ENCODE measurements around the gene TMEM132D. TPM values are rescaled to one million over a fixed set of nuclear protein-coding genes. Genes with fewer than 3 reads are reported as not detected.

Gene TMEM132D
- total and polyA plus RNA-seq, 2 of the 4 experiments (the other 2 are of a cell fraction): not detected

- no peak overlapping the region for H3K4me3 ChIP-seq (ENCODE audit: insufficient read depth, low read depth, low read length)
- H4K8ac ChIP-seq (ENCODE audit: low read depth in 2 of 2, low read length in 2 of 2): no peak overlapping the region
- no peak overlapping the region for H2BK120ac ChIP-seq (ENCODE audit: low read depth, low read length)
- ChIA-PET CTCF (no interaction called here), POLR2A (ENCODE audit: unreplicated experiment) (no interaction called here)
- H3K27ac ChIP-seq (ENCODE audit: insufficient read depth, low read length): no peak overlapping the region
- no peak overlapping the region for H2BK20ac ChIP-seq (ENCODE audit: low read depth, low read length)
- dilution Hi-C loops (cut with HindIII; ENCODE audit: low sequenced_read_pairs, unreplicated experiment) (no loop called here), in situ Hi-C loops (cut with MboI; ENCODE audit: low sequenced_read_pairs) (no loop called here), intact Hi-C loops (cut with micrococcal nuclease) (no loop called here)
- no peak overlapping the region for H4K5ac ChIP-seq (ENCODE audit: low read depth, low read length)
- H3K18ac ChIP-seq (ENCODE audit: low read depth, low read length): no peak overlapping the region
- no peak overlapping the region for H2BK5ac ChIP-seq (ENCODE audit: low read depth, low read length, poor library complexity, severe bottlenecking)
- no peak overlapping the region for H3K56ac ChIP-seq (ENCODE audit: extremely low read depth, insufficient read depth, low read length)
- H3K4me2 ChIP-seq (ENCODE audit: low read depth, low read length): no peak overlapping the region
- ATAC-seq (ENCODE audit: low read depth): no peak
- H3K36me3 ChIP-seq (ENCODE audit: control insufficient read depth, insufficient read depth, low read length): no peaks in the 10 kb centered on the region
- TF ChIP-seq RAD21 (IDR thresholded peaks at IDR 0.05; ENCODE audit: low read length) (no peak), SMC3 (IDR thresholded peaks at IDR 0.05; ENCODE audit: low read depth, low read length) (no peak), USF2 (IDR thresholded peaks at IDR 0.05; ENCODE audit: low read depth, low read length) (no peak), POLR2A (IDR thresholded peaks at IDR 0.05; ENCODE audit: low read depth, low read length) (no peak), MAZ (IDR thresholded peaks at IDR 0.05; ENCODE audit: borderline replicate concordance, low read depth, low read length) (no peak), NFE2L2 (IDR thresholded peaks at IDR 0.05; ENCODE audit: low read depth, low read length) (no peak), MAFK (IDR thresholded peaks at IDR 0.05; ENCODE audit: low read depth, low read length) (no peak), RFX5 (IDR thresholded peaks at IDR 0.05; ENCODE audit: low read depth, low read length) (no peak), ELK1 (IDR thresholded peaks at IDR 0.05; ENCODE audit: borderline replicate concordance, low read depth, low read length) (no peak)
- H3K4ac ChIP-seq (ENCODE audit: low read depth, low read length): no peak overlapping the region
- no peak overlapping the region for H2AK5ac ChIP-seq (ENCODE audit: low read depth, low read length)
- H3K23ac ChIP-seq (ENCODE audit: low read depth, low read length): no peak overlapping the region
- no TSS peak for BruUV-seq (replicated peaks)
- WGBS, 2 experiments (ENCODE audit: extremely low coverage in 2 of 2, insufficient read length in 1 of 2): 51% methylated on average over 2 of the region's 5 CpGs; no CpG with 5 or more reads in 1 of the 2 experiments
- no peaks in the 10 kb centered on the region for H3K27me3 ChIP-seq (ENCODE audit: control insufficient read depth, insufficient read depth, low read length)
- H2BK15ac ChIP-seq (ENCODE audit: low read depth, low read length): no peak overlapping the region
- peaks cover 51% of the 10 kb centered on the region for H3K9me3 ChIP-seq (ENCODE audit: control insufficient read depth, insufficient read depth, low read length)
- H3K79me1 ChIP-seq (ENCODE audit: low read depth in 1 of 2, low read length in 2 of 2): no peaks in the 10 kb centered on the region
- no peaks in the 10 kb centered on the region for H3K4me1 ChIP-seq (ENCODE audit: control insufficient read depth, insufficient read depth, low read length)
- no peaks in the 10 kb centered on the region for H4K20me1 ChIP-seq (ENCODE audit: insufficient read depth, low read length)
- H4K91ac ChIP-seq (ENCODE audit: insufficient read depth, low read depth, low read length): no peak overlapping the region
- no peaks in the 10 kb centered on the region for H3K9me1 ChIP-seq (ENCODE audit: insufficient read depth, low read length)
- DNase-seq: no peak
- no peak overlapping the region for H3K9ac ChIP-seq (ENCODE audit: low read depth, low read length)
- H3K14ac ChIP-seq (replicated peaks; ENCODE audit: low read depth, low read length): no peak overlapping the region
- no peak overlapping the region for H2AK9ac ChIP-seq (replicated peaks; ENCODE audit: low read depth, low read length, poor library complexity)
- H2AFZ ChIP-seq (replicated peaks; ENCODE audit: low read length, poor library complexity): no peak overlapping the region
These were observed 81.9 kb downstream of the TMEM132D start for GRCh38 chr12:129821964-129822363.
